ENCODE results near the gene RBM17. TPM values are rescaled to one million over a fixed set of nuclear protein-coding genes. Genes with fewer than 3 reads are reported as not detected.
"Not testable (repeated sequence)": the region's sequence is repeated elsewhere in the genome, so short reads cannot be mapped to it uniquely, and the experiment has no call there.

The RBM17 gene
- total RNA-seq, 1 donor from 2014 or later: 33.2 TPM

- FAIRE-seq: no peak
- H3K36me3 ChIP-seq (ENCODE audit: control insufficient read depth, insufficient read depth, low read length): no peaks in the 10 kb centered on the region
- TF ChIP-seq CTCF (IDR thresholded peaks at IDR 0.05; ENCODE audit: insufficient read depth, low read length, severe bottlenecking): no peak
- H3K27me3 ChIP-seq (ENCODE audit: control insufficient read depth, insufficient read depth, low read length): peaks cover 3% of the 10 kb centered on the region
- no peak for DNase-seq (ENCODE audit: low read depth)
- no peak overlapping the region for H3K4me3 ChIP-seq (ENCODE audit: low read depth, low read length)
Observed at GRCh38 chr10:6140141-6140841, 51.5 kb downstream of the RBM17 start.

- FAIRE-seq (no peak), DNase-seq (ENCODE audit: low read depth) (no peak)
- H3K27me3 ChIP-seq (ENCODE audit: control insufficient read depth, insufficient read depth, low read length): peaks cover 3% of the 10 kb centered on the region
- no peak for TF ChIP-seq CTCF (IDR thresholded peaks at IDR 0.05; ENCODE audit: insufficient read depth, low read length, severe bottlenecking)
- H3K36me3 ChIP-seq (ENCODE audit: control insufficient read depth, insufficient read depth, low read length): no peaks in the 10 kb centered on the region
- no peak overlapping the region for H3K4me3 ChIP-seq (ENCODE audit: low read depth, low read length)
Observed at GRCh38 chr10:6140965-6141295, 52.1 kb downstream of the RBM17 start.

DNA sequence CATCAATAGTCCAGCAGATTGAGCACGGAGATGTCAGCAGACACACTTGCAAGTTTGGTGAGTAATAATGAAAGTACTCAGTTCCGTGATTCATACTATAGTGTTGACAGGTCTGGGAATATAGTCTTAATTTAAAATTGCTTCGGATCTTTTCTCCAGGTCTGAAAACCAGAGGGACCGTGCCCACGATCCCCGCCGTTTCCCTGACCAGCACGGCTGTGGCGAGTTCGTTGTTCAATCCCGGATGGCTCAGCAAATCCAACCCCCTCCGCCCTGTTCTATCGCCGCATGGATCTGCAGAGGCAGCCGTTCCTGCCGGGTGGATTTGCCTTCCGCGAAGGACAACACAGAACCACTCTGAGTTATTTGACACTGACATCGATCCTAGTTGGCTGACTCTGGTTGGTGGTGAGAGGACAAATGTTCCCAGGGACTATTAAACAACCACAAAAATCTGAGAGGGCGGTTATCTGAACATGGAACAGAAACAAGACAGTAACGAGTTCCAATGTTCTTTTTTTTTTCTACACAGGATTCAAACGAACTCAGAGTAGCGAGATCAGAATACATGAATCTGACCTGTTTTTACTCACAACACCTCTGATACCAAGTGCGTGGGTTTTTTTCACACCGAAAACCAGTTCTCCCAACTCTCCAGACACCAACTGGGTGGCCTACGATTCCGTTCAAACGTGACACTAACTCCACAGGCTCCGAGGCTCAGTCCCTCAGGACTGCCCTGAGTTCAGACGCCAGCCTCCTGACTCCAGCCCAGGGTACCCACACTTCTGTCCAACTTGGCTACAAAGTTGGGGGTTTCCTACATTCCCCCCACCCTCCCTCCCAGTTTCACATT is 52.7 kb downstream of the RBM17 start:
- Histone ChIP-seq H3K4me3 (ENCODE audit: low read depth, low read length) (peak overlapping the region; percentile 28), H3K36me3 (ENCODE audit: control insufficient read depth, insufficient read depth, low read length) (no peaks in the 10 kb centered on the region), H3K27me3 (ENCODE audit: control insufficient read depth, insufficient read depth, low read length) (peaks cover 3% of the 10 kb centered on the region)
- FAIRE-seq (no peak), DNase-seq (ENCODE audit: low read depth) (peak; percentile 84)
- TF ChIP-seq CTCF (IDR thresholded peaks at IDR 0.05; ENCODE audit: insufficient read depth, low read length, severe bottlenecking): no peak

GRCh38 chr10:6142186-6142585 is 53.4 kb downstream of the RBM17 start:
- not testable (repeated sequence) for H3K4me3 ChIP-seq (ENCODE audit: low read depth, low read length); H3K36me3 ChIP-seq (ENCODE audit: control insufficient read depth, insufficient read depth, low read length); H3K27me3 ChIP-seq (ENCODE audit: control insufficient read depth, insufficient read depth, low read length); FAIRE-seq; DNase-seq (ENCODE audit: low read depth)

GRCh38 chr10:6142644-6143043 is 53.8 kb downstream of the RBM17 start:
- DNase-seq (ENCODE audit: low read depth) (no peak), FAIRE-seq (no peak)
- TF ChIP-seq CTCF (IDR thresholded peaks at IDR 0.05; ENCODE audit: insufficient read depth, low read length, severe bottlenecking): no peak
- H3K36me3 ChIP-seq (ENCODE audit: control insufficient read depth, insufficient read depth, low read length): no peaks in the 10 kb centered on the region
- H3K27me3 ChIP-seq (ENCODE audit: control insufficient read depth, insufficient read depth, low read length): peaks cover 3% of the 10 kb centered on the region
- no peak overlapping the region for H3K4me3 ChIP-seq (ENCODE audit: low read depth, low read length)

DNA sequence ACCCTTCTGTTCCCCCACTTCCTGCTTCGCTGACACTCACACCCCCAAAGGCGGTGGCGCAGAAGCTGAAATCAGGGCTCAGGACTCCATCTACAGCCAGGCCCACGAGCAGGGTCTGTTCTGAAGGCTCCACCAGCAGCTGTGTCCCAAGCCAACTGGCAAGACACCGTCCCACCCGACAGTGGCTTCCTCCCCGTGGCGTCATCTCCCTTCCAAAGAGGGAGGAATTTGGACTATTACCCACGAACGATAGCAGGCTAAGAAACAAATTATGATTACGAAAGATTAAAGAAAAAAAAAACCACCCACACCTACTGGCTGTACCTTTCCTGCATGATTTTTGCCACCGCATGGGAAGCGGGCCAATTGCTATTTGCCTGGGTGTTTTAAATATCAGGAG is 54.3 kb downstream of the RBM17 start:
- DNase-seq (ENCODE audit: low read depth) (no peak), FAIRE-seq (no peak)
- peaks cover 1% of the 10 kb centered on the region for H3K36me3 ChIP-seq (ENCODE audit: control insufficient read depth, insufficient read depth, low read length)
- no peak overlapping the region for H3K4me3 ChIP-seq (ENCODE audit: low read depth, low read length)
- no peak for TF ChIP-seq CTCF (IDR thresholded peaks at IDR 0.05; ENCODE audit: insufficient read depth, low read length, severe bottlenecking)
- H3K27me3 ChIP-seq (ENCODE audit: control insufficient read depth, insufficient read depth, low read length): peaks cover 3% of the 10 kb centered on the region

All from bronchial epithelial cell (primary cell).